K562 (cell line): ENCODE measurements around the gene FSCN2. TPM values are rescaled to one million over a fixed set of nuclear protein-coding genes. Genes with fewer than 3 reads are reported as not detected.

Experiments
- ATAC-seq: fragments of 200-7000 bp; cut with Tn5 transposase; 3 replicates; pipeline ENCODE4 v1.9.1; 2020; ENCODE audit warnings: moderate library complexity
- BruUV-seq: library from RNA; stranded (reverse); fragments of 400-500 nt; replicated peaks from 2 replicates; lab custom pipeline; 2021; lab: Mats Ljungman, UMichigan
- CTCF ChIA-PET: fragments of 300-600 bp; formaldehyde crosslinking; extraction: SDS; loops from one replicate; lab custom pipeline; 2021; ENCODE audit warnings: low intra/inter-chr PET ratio; lab: Yijun Ruan, JAX
- POLR2A ChIA-PET: fragments of 300-600, 350-650 bp; sonication (Branson Sonifier 250); formaldehyde crosslinking; extraction: SDS; loops from one replicate; lab custom pipeline; 2021; ENCODE audit warnings: antibody characterized with exemption, inconsistent platforms; lab: Yijun Ruan, JAX
- DNase-seq, 4 experiments: peaks; one replicate each; pipeline versions ENCODE4 v3.0.0 to v3.0.0-alpha.2; 2011 to 2018; ENCODE audit warnings: low spot score in 3 of 4, mixed read lengths in 3 of 4; ENCODE audit errors: extremely low read depth in 1 of 4
- FAIRE-seq: peaks from 2 replicates; lab custom pipeline; 2011; peaks lifted over from hg19 to GRCh38; lab: Jason Lieb, UNC
- H2AFZ ChIP-seq: 2 replicates; pipeline ENCODE4 v1.6.0; 2011; ENCODE audit warnings: low read depth, low read length, control low read depth, inconsistent platforms
- H3K27ac ChIP-seq: fragments of 200-600 bp; 3 replicates; pipeline ENCODE4 v1.8.0; 2011; ENCODE audit warnings: low read depth, mild to moderate bottlenecking, control low read depth, inconsistent platforms, low read length, moderate library complexity, mixed read lengths; ENCODE audit errors: extremely low read depth
- H3K27me3 ChIP-seq, 2 experiments: fragments of 300-600 bp in 1 of 2; 2 replicates in 1 of 2; 3 replicates in 1 of 2; pipeline versions ENCODE4 v1.6.0 to v1.8.0; 2011; ENCODE audit warnings: inconsistent platforms in 2 of 2, low read length in 2 of 2, mild to moderate bottlenecking in 1 of 2, mixed read lengths in 1 of 2, moderate library complexity in 1 of 2; ENCODE audit not compliant: control insufficient read depth in 2 of 2, insufficient read depth in 2 of 2
- H3K36me3 ChIP-seq: fragments of 300-600 bp; 3 replicates; pipeline ENCODE4 v1.8.0; 2011; ENCODE audit warnings: mild to moderate bottlenecking, low read length, inconsistent platforms; ENCODE audit not compliant: control insufficient read depth, insufficient read depth
- H3K4me1 ChIP-seq, 2 experiments: fragments of 200-600 bp in 1 of 2; replicated peaks in 1 of 2; 2 replicates in 1 of 2; 3 replicates in 1 of 2; pipeline versions ENCODE4 v1.5.1 to v1.8.0; 2011; ENCODE audit warnings: inconsistent platforms in 2 of 2, low read length in 2 of 2, mild to moderate bottlenecking in 1 of 2, mixed read lengths in 1 of 2, moderate library complexity in 1 of 2; ENCODE audit not compliant: control insufficient read depth in 2 of 2, insufficient read depth in 2 of 2
- H3K4me2 ChIP-seq: 2 replicates; pipeline ENCODE4 v1.6.1; 2011; ENCODE audit warnings: low read length, control low read depth, inconsistent platforms, mixed read lengths; ENCODE audit not compliant: insufficient read depth
- H3K4me3 ChIP-seq: fragments of 200-600 bp; sonication (generic), shearing (Covaris generic); 2 replicates; pipeline ENCODE4 v1.5.1; 2016; ENCODE audit warnings: control low read depth, inconsistent platforms
- H3K79me2 ChIP-seq: fragments of 200-600 bp; 3 replicates; pipeline ENCODE4 v1.8.0; 2011; ENCODE audit warnings: low read length, inconsistent platforms; ENCODE audit not compliant: control insufficient read depth, insufficient read depth
- H3K9ac ChIP-seq, 2 experiments: 2 replicates each; pipeline versions ENCODE4 v1.6.0 to v1.6.1; 2011; ENCODE audit warnings: low read depth in 2 of 2, low read length in 2 of 2, control low read depth in 1 of 2, inconsistent platforms in 1 of 2, mild to moderate bottlenecking in 1 of 2, mixed read lengths in 1 of 2; ENCODE audit not compliant: insufficient read depth in 1 of 2
- H3K9me1 ChIP-seq: one replicate; pipeline ENCODE4 v1.6.0; 2011; ENCODE audit warnings: inconsistent platforms, mild to moderate bottlenecking, low read length, moderate library complexity; ENCODE audit not compliant: control insufficient read depth, insufficient read depth
- H3K9me3 ChIP-seq: replicated peaks from 2 replicates; pipeline ENCODE4 v1.5.1; 2011; ENCODE audit warnings: low read depth, low read length, inconsistent platforms; ENCODE audit not compliant: control insufficient read depth, insufficient read depth
- H4K20me1 ChIP-seq: replicated peaks from 2 replicates; pipeline ENCODE4 v1.6.1; 2011; ENCODE audit warnings: low read length, inconsistent platforms, mixed read lengths; ENCODE audit not compliant: control insufficient read depth, insufficient read depth
- NR2C2 ChIP-seq, 2 experiments: fragments of 200-800 bp in 1 of 2; sonication (Bioruptor generic) in 1 of 2; sonication (generic) in 1 of 2; formaldehyde crosslinking in 1 of 2; IDR thresholded peaks; 2 replicates each; pipeline versions ENCODE4 v1.6.1 to v1.8.0; 2016 to 2022; ENCODE audit warnings: mild to moderate bottlenecking in 1 of 2, missing compliant biosample characterization in 1 of 2, missing genetic modification characterization in 1 of 2, missing genetic modification reagents in 1 of 2
- POLR2G ChIP-seq: fragments of 200-400 bp; formaldehyde crosslinking; IDR thresholded peaks from 2 replicates; pipeline ENCODE4 v1.6.1; 2017; ENCODE audit warnings: low read depth, mild to moderate bottlenecking, antibody characterized with exemption, low read length, moderate library complexity
- ZBTB7A ChIP-seq: IDR thresholded peaks from 2 replicates; pipeline ENCODE4 v1.6.1; 2011; ENCODE audit warnings: low read depth, mild to moderate bottlenecking, low read length, moderate library complexity, borderline replicate concordance; ENCODE audit not compliant: control insufficient read depth
- ZFX ChIP-seq: sonication (generic); formaldehyde crosslinking; IDR thresholded peaks from 2 replicates; pipeline ENCODE4 v1.8.0; 2022; ENCODE audit warnings: mild to moderate bottlenecking, missing genetic modification reagents, moderate library complexity
- ZNF175 ChIP-seq: fragments of 200-800 bp; sonication (Bioruptor generic); IDR thresholded peaks from 2 replicates; pipeline ENCODE4 v1.6.1; 2016; ENCODE audit warnings: low read depth, mild to moderate bottlenecking, missing genetic modification characterization, missing compliant biosample characterization
- WGBS: fragments of 100-300 bp; shearing (Covaris generic); methylation state at CpG from one replicate; pipeline ENCODE4 v1.1.6; 2016; ENCODE audit warnings: low coverage, mixed read lengths; ENCODE audit not compliant: insufficient coverage; ENCODE audit errors: missing lambda C conversion rate; 5-methylcytosine and 5-hydroxymethylcytosine counted together
- in situ Hi-C: fragments of 300-500 bp; cut with MboI; formaldehyde crosslinking; loops from 4 replicates; pipeline ENCODE4 v1.15.0; 2018; ENCODE audit warnings: inconsistent platforms, mixed read lengths
- intact Hi-C: fragments of 100-400 bp; cut with micrococcal nuclease; formaldehyde crosslinking; loops from 2 replicates; pipeline ENCODE4 v1.14.2; 2022
- polyA plus RNA-seq, 8 experiments: library from polyadenylated mRNA; depleted of rRNA in 4 of 8; stranded (reverse) in 5 of 8; unstranded in 3 of 8; fragments of >200 nt; fragmentation: Nextera tagmentation in 2 of 8; fragmentation: Illumina TruSeq in 1 of 8; extraction: Ambion mirVana in 2 of 8; extraction: Trizol in 1 of 8; gene quantifications; 2 replicates each; pipeline versions ENCODE4 v1.2.1 to v1.2.3, GENCODE V29; 2011 to 2014; ENCODE audit warnings: inconsistent platforms in 1 of 8, missing spikeins in 1 of 8
- total RNA-seq, 7 experiments: library from RNA; depleted of rRNA in 6 of 7; stranded (reverse); fragments of >200 nt in 6 of 7; fragmentation: Illumina TruSeq in 2 of 7; extraction: Trizol in 2 of 7; gene quantifications; 2 replicates each; pipeline versions ENCODE4 v1.2.1 to v1.2.3, GENCODE V29; 2011 to 2021; ENCODE audit warnings: low replicate concordance in 1 of 7

FSCN2 gene
- total and polyA plus RNA-seq, 9 of the 15 experiments (the other 6 are each of a cell fraction or from before 2014, with no cell fraction given), result 0.08 TPM; not detected in 8

- Histone ChIP-seq H3K9me1 (peaks cover 9% of the 10 kb centered on the region), H3K27ac (peak overlapping the region; percentile 96; the same call in 2 of the 3 replicates), H4K20me1 (peaks cover 28% of the 10 kb centered on the region), H3K4me2 (peak overlapping the region; percentile 47; the same call in 1 of the 2 replicates), H3K9ac (peak overlapping the region; percentile 98; a peak in 3 of 4 replicates), H3K9me3 (0 out of 2 replicates have a peak, but pooled peaks cover 1% of the 10 kb centered on the region), H3K79me2 (peaks cover 32% of the 10 kb centered on the region), H3K4me3 (peak overlapping the region; percentile 36), H2AFZ (no peak overlapping the region), H3K4me1 (peaks cover 30 to 83% of the 10 kb centered on the region in 2 experiments), H3K36me3 (peaks cover 30% of the 10 kb centered on the region), H3K27me3 (no peaks in the 10 kb centered on the region)
- in situ Hi-C loops (no loop called here), intact Hi-C loops (no loop called here)
- BruUV-seq, result no TSS peak
- POLR2A ChIA-PET, result interaction anchor here (1.5 to 6.4 kb wide), 2 partner anchors 15 to 22 kb away, joined by 5 to 132 read pairs; no protein-coding TSS in a partner anchor
- TF ChIP-seq ZFX (CRISPR knock-in tag) (no peak), ZBTB7A (0 out of 2 replicates have a peak, but pooled peaks have one; percentile 16), ZNF175 (CRISPR knock-in tag) (no peak), POLR2G (peak; percentile 7; the same call in 1 of the 2 replicates), NR2C2 (CRISPR knock-in tag; IDR thresholded peaks at IDR 0.05) (no peak), NR2C2 (tag; IDR thresholded peaks at IDR 0.05) (0 out of 2 replicates have a peak, but pooled peaks have one; percentile 50)
- no peak for DNase-seq
- ATAC-seq, result no peak
- no peak for FAIRE-seq
- 35% methylated on average over 10 of the region's 34 CpGs for WGBS
- CTCF ChIA-PET, result no interaction called here
Measured at GRCh38 chr17:81514489-81514738, 13.8 kb upstream of the FSCN2 start.
